Tibial nerve (tissue), 3 donors: ENCODE measurements around the gene COX11.
A peak's percentile ranks its signal among the peaks of the same experiment; 100 is the strongest.

ENCODE experiments used
- POLR2A ChIP-seq, 2 donors: fragments of 450-650 bp; IDR thresholded peaks; one replicate each; pipeline ENCODE4 v1.6.1; 2017; ENCODE audit warnings: antibody characterized with exemption in 2 of 2, mild to moderate bottlenecking in 2 of 2, moderate library complexity in 2 of 2
- TF ChIP-seq, protein P1 (sequence below), 5 experiments: fragments of 200-600 bp in 3 of 5; fragments of 450-650 bp in 2 of 5; sonication (generic) in 3 of 5; IDR thresholded peaks; one replicate each; pipeline ENCODE4 v1.5.1; 2016 to 2019; ENCODE audit warnings: antibody characterized with exemption in 5 of 5, mild to moderate bottlenecking in 3 of 5, moderate library complexity in 2 of 5

GRCh38 chr17:55005520-55005919 is 37.1 kb upstream of the COX11 start:
- TF ChIP-seq, protein P1, sequence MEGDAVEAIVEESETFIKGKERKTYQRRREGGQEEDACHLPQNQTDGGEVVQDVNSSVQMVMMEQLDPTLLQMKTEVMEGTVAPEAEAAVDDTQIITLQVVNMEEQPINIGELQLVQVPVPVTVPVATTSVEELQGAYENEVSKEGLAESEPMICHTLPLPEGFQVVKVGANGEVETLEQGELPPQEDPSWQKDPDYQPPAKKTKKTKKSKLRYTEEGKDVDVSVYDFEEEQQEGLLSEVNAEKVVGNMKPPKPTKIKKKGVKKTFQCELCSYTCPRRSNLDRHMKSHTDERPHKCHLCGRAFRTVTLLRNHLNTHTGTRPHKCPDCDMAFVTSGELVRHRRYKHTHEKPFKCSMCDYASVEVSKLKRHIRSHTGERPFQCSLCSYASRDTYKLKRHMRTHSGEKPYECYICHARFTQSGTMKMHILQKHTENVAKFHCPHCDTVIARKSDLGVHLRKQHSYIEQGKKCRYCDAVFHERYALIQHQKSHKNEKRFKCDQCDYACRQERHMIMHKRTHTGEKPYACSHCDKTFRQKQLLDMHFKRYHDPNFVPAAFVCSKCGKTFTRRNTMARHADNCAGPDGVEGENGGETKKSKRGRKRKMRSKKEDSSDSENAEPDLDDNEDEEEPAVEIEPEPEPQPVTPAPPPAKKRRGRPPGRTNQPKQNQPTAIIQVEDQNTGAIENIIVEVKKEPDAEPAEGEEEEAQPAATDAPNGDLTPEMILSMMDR (IDR thresholded peaks at IDR 0.05): peak in 2 of 5 experiments; percentile 10 to 12
- no peak for TF ChIP-seq POLR2A (IDR thresholded peaks at IDR 0.05)
